ENCODE measurements around the gene BEST1. TPM values are rescaled to one million over a fixed set of nuclear protein-coding genes. Genes with fewer than 3 reads are reported as not detected.

The BEST1 gene
- total and polyA plus RNA-seq, 2 experiments from 2014 or later: 3.9 to 5.1 TPM

- peak overlapping the region; percentile 79 for H3K4me2 ChIP-seq (ENCODE audit: unreplicated experiment)
- peaks cover 10% of the 10 kb centered on the region for H3F3A ChIP-seq (ENCODE audit: insufficient read depth)
- H3K9me3 ChIP-seq (ENCODE audit: low read depth): no peaks in the 10 kb centered on the region
- TF ChIP-seq EZH2phosphoT487 (IDR thresholded peaks at IDR 0.05; ENCODE audit: insufficient read depth, low read depth) (no peak), EZH2 (IDR thresholded peaks at IDR 0.05; ENCODE audit: insufficient read depth, poor library complexity, severe bottlenecking) (no peak)
- H2AFZ ChIP-seq: peak overlapping the region; percentile 80
- DNase-seq: peak; percentile 60
- peaks cover 14% of the 10 kb centered on the region for H3K4me1 ChIP-seq (ENCODE audit: insufficient read depth)
- H4K20me1 ChIP-seq (ENCODE audit: insufficient read depth): no peaks in the 10 kb centered on the region
- peak overlapping the region; percentile 78 for H3K27ac ChIP-seq
- in situ Hi-C loops (cut with MboI): no loop called here
- peak overlapping the region; percentile 82 for H3K9ac ChIP-seq
- no peaks in the 10 kb centered on the region for H3K27me3 ChIP-seq (replicated peaks; ENCODE audit: insufficient read depth)
- H3K36me3 ChIP-seq (ENCODE audit: low read depth): 0 out of 2 replicates have a peak, but pooled peaks cover 4% of the 10 kb centered on the region
- H3K9me2 ChIP-seq (ENCODE audit: insufficient read depth): no peaks in the 10 kb centered on the region
- 85 to 90% methylated on average over 9 of the region's 9 CpGs for WGBS, 2 experiments (ENCODE audit: low coverage in 1 of 2, low lambda C conversion rate in 2 of 2, missing lambda C conversion rate in 2 of 2)
- H3K4me3 ChIP-seq: peak overlapping the region; percentile 61; the same call in 1 of the 2 replicates
- H3K79me2 ChIP-seq (ENCODE audit: insufficient read depth): no peaks in the 10 kb centered on the region
Observed at GRCh38 chr11:61954106-61954850, 4.1 kb downstream of the BEST1 start.

DNA sequence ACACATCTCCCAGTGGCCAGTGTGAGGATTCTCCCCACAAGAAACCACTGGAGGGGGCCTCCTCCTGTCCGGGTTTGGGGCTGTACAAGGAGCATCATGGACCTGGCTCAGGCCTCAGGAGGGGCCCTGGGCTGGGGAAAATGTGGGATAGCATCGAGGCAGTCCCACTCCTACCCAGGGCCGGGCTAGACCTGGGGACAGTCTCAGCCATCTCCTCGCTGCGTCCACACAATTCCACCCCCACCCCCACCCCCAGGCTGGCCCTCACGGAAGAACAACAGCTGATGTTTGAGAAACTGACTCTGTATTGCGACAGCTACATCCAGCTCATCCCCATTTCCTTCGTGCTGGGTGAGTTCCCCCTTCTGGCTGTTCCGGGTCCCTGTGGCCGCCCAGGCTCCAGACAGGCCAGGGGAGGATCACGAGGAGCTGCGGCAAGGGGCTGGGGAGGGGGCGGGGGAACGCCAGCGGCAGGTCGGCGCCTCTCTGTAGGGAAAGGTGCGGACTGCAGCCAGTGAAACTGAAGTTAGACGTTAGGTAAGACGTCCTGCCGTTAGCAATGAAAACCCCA lies 4.8 kb downstream of the BEST1 start:
- Histone ChIP-seq H3K79me2 (ENCODE audit: insufficient read depth) (no peaks in the 10 kb centered on the region), H3K9ac (peak overlapping the region; percentile 82), H3K9me2 (ENCODE audit: insufficient read depth) (no peaks in the 10 kb centered on the region), H3K9me3 (ENCODE audit: low read depth) (no peaks in the 10 kb centered on the region), H4K20me1 (ENCODE audit: insufficient read depth) (no peaks in the 10 kb centered on the region), H2AFZ (peak overlapping the region; percentile 80), H3K4me1 (ENCODE audit: insufficient read depth) (peaks cover 9% of the 10 kb centered on the region), H3F3A (ENCODE audit: insufficient read depth) (peaks cover 10% of the 10 kb centered on the region), H3K36me3 (ENCODE audit: low read depth) (0 out of 2 replicates have a peak, but pooled peaks cover 4% of the 10 kb centered on the region), H3K4me3 (peak overlapping the region; percentile 61), H3K27ac (peak overlapping the region; percentile 78), H3K27me3 (replicated peaks; ENCODE audit: insufficient read depth) (no peaks in the 10 kb centered on the region), H3K4me2 (ENCODE audit: unreplicated experiment) (peak overlapping the region; percentile 79)
- no peak for TF ChIP-seq EZH2phosphoT487 (IDR thresholded peaks at IDR 0.05; ENCODE audit: insufficient read depth, low read depth)
- TF ChIP-seq EZH2 (IDR thresholded peaks at IDR 0.05; ENCODE audit: insufficient read depth, poor library complexity, severe bottlenecking): no peak
- WGBS, 2 experiments (ENCODE audit: low coverage in 1 of 2, low lambda C conversion rate in 2 of 2, missing lambda C conversion rate in 2 of 2): 0 to 2% methylated on average over 19 to 21 of the region's 21 CpGs
- in situ Hi-C loops (cut with MboI): no loop called here
- DNase-seq: peak; percentile 89

- H3K9me2 ChIP-seq (ENCODE audit: insufficient read depth): no peaks in the 10 kb centered on the region
- H3K4me3 ChIP-seq: peak overlapping the region; percentile 61
- no peaks in the 10 kb centered on the region for H3K9me3 ChIP-seq (ENCODE audit: low read depth)
- peak overlapping the region; percentile 80 for H2AFZ ChIP-seq
- DNase-seq: peak; percentile 67
- H3K36me3 ChIP-seq (ENCODE audit: low read depth): 0 out of 2 replicates have a peak, but pooled peaks cover 4% of the 10 kb centered on the region
- peaks cover 6% of the 10 kb centered on the region for H3K4me1 ChIP-seq (ENCODE audit: insufficient read depth)
- H3K4me2 ChIP-seq (ENCODE audit: unreplicated experiment): peak overlapping the region; percentile 79
- peak overlapping the region; percentile 82 for H3K9ac ChIP-seq
- no peak for TF ChIP-seq EZH2 (IDR thresholded peaks at IDR 0.05; ENCODE audit: insufficient read depth, poor library complexity, severe bottlenecking)
- TF ChIP-seq EZH2phosphoT487 (IDR thresholded peaks at IDR 0.05; ENCODE audit: insufficient read depth, low read depth): no peak
- no peaks in the 10 kb centered on the region for H3K27me3 ChIP-seq (replicated peaks; ENCODE audit: insufficient read depth)
- H3K79me2 ChIP-seq (ENCODE audit: insufficient read depth): no peaks in the 10 kb centered on the region
- 4 to 10% methylated on average over 40 to 46 of the region's 56 CpGs for WGBS, 2 experiments (ENCODE audit: low coverage in 1 of 2, low lambda C conversion rate in 2 of 2, missing lambda C conversion rate in 2 of 2)
- peak overlapping the region; percentile 78 for H3K27ac ChIP-seq
- in situ Hi-C loops (cut with MboI): no loop called here
- H4K20me1 ChIP-seq (ENCODE audit: insufficient read depth): no peaks in the 10 kb centered on the region
- H3F3A ChIP-seq (ENCODE audit: insufficient read depth): peaks cover 14% of the 10 kb centered on the region
Observed at GRCh38 chr11:61955422-61956135, 5.4 kb downstream of the BEST1 start.

Measured in GM23248 (cell line).